GM23338 (cell line): ENCODE results near the gene FBXW11. TPM values are rescaled to one million over a fixed set of nuclear protein-coding genes. Genes with fewer than 3 reads are reported as not detected.

Experiments
- ATAC-seq: fragments of 200-7000 bp; cut with Tn5 transposase; 3 replicates; pipeline ENCODE4 v1.9.1; 2020
- DNase-seq: peaks from one replicate; pipeline ENCODE4 v3.0.0-alpha.2; 2015; ENCODE audit warnings: low spot score
- H2AFZ ChIP-seq: fragments of 200-600 bp; sonication (generic); 2 replicates; pipeline ENCODE4 v1.8.0; 2016; ENCODE audit warnings: antibody characterized with exemption, mild to moderate bottlenecking, moderate library complexity
- H3F3A ChIP-seq: fragments of 200-600 bp; sonication (generic); replicated peaks from 2 replicates; pipeline ENCODE4 v1.8.0; 2017; ENCODE audit warnings: antibody characterized with exemption, mixed run types, low read depth
- H3K27ac ChIP-seq: fragments of 200-600 bp; sonication (generic); 2 replicates; pipeline ENCODE4 v1.6.1; 2016; ENCODE audit warnings: low read depth
- H3K27me3 ChIP-seq: fragments of 200-600 bp; sonication (generic); 2 replicates; pipeline ENCODE4 v1.8.0; 2016; ENCODE audit warnings: mild to moderate bottlenecking, mixed run types, moderate library complexity; ENCODE audit not compliant: insufficient read depth
- H3K36me3 ChIP-seq: fragments of 200-600 bp; sonication (generic); 2 replicates; pipeline ENCODE4 v1.8.0; 2016; ENCODE audit warnings: mild to moderate bottlenecking; ENCODE audit not compliant: insufficient read depth
- H3K4me1 ChIP-seq: fragments of 200-600 bp; sonication (generic); 2 replicates; pipeline ENCODE4 v1.8.0; 2016; ENCODE audit warnings: mild to moderate bottlenecking, moderate library complexity; ENCODE audit not compliant: insufficient read depth
- H3K4me2 ChIP-seq: fragments of 200-600 bp; sonication (generic); 2 replicates; pipeline ENCODE4 v1.7.1; 2017; ENCODE audit warnings: mixed run types
- H3K4me3 ChIP-seq: fragments of 200-600 bp; sonication (generic); 2 replicates; pipeline ENCODE4 v1.6.1; 2016; ENCODE audit warnings: mixed run types
- H3K79me2 ChIP-seq: fragments of 200-600 bp; sonication (generic); replicated peaks from 2 replicates; pipeline ENCODE4 v1.8.0; 2017; ENCODE audit warnings: mild to moderate bottlenecking; ENCODE audit not compliant: insufficient read depth
- H3K9me2 ChIP-seq: fragments of 200-600 bp; sonication (generic); 2 replicates; pipeline ENCODE4 v1.8.0; 2017; ENCODE audit not compliant: insufficient read depth
- H4K20me1 ChIP-seq: fragments of 200-600 bp; sonication (generic); replicated peaks from 2 replicates; pipeline ENCODE4 v1.8.0; 2017; ENCODE audit warnings: mild to moderate bottlenecking; ENCODE audit not compliant: insufficient read depth
- H3K27ac Mint-ChIP-seq: 2 replicates; pipeline ENCODE4 v1.8.0; 2020; ENCODE audit warnings: inconsistent platforms, mild to moderate bottlenecking, moderate library complexity, mixed read lengths
- H3K27me3 Mint-ChIP-seq: 3 replicates; pipeline ENCODE4 v1.8.0; 2022; ENCODE audit warnings: low read depth, mild to moderate bottlenecking, moderate library complexity, mixed read lengths, inconsistent platforms; ENCODE audit not compliant: insufficient read depth, poor library complexity
- H3K36me3 Mint-ChIP-seq: 3 replicates; pipeline ENCODE4 v1.8.0; 2021; ENCODE audit warnings: low read depth, mild to moderate bottlenecking, inconsistent platforms, moderate library complexity, mixed read lengths
- H3K4me1 Mint-ChIP-seq: 3 replicates; pipeline ENCODE4 v1.8.0; 2020; ENCODE audit warnings: mild to moderate bottlenecking, inconsistent platforms, mixed read lengths
- H3K4me3 Mint-ChIP-seq: 3 replicates; pipeline ENCODE4 v1.8.0; 2021; ENCODE audit warnings: moderate library complexity, mild to moderate bottlenecking, inconsistent platforms, mixed read lengths
- H3K9me3 Mint-ChIP-seq: 3 replicates; pipeline ENCODE4 v1.8.0; 2020; ENCODE audit warnings: moderate library complexity, mild to moderate bottlenecking, inconsistent platforms, mixed read lengths
- CREB1 ChIP-seq: fragments of 250-450 bp; sonication (Bioruptor Pico); IDR thresholded peaks from 2 replicates; pipeline ENCODE4 v1.5.0; 2020; ENCODE audit warnings: low read depth, mild to moderate bottlenecking, moderate library complexity
- EZH2 ChIP-seq: fragments of 200-600 bp; sonication (generic); IDR thresholded peaks from one replicate; pipeline ENCODE4 v1.8.0; 2017; ENCODE audit warnings: antibody characterized with exemption, mild to moderate bottlenecking, low read depth; ENCODE audit not compliant: unreplicated experiment
- EZH2phosphoT487 ChIP-seq: fragments of 200-600 bp; sonication (generic); IDR thresholded peaks from one replicate; pipeline ENCODE4 v1.8.1; 2018; ENCODE audit warnings: antibody characterized with exemption; ENCODE audit not compliant: unreplicated experiment
- JUNB ChIP-seq: IDR thresholded peaks from one replicate; pipeline ENCODE4 v1.6.1; 2016; ENCODE audit warnings: antibody characterized with exemption; ENCODE audit not compliant: unreplicated experiment
- NANOG ChIP-seq: IDR thresholded peaks from 2 replicates; pipeline ENCODE4 v1.6.1; 2016; ENCODE audit warnings: antibody characterized with exemption, borderline replicate concordance
- POLR2AphosphoS5 ChIP-seq: IDR thresholded peaks from 2 replicates; pipeline ENCODE4 v1.6.1; 2016; ENCODE audit warnings: antibody characterized with exemption, low read depth
- STAT1 ChIP-seq: IDR thresholded peaks from one replicate; pipeline ENCODE4 v1.6.1; 2016; ENCODE audit warnings: antibody characterized with exemption; ENCODE audit not compliant: unreplicated experiment
- ZNF114 ChIP-seq: fragments of 250-450 bp; sonication (Bioruptor Pico); IDR thresholded peaks from 2 replicates; pipeline ENCODE4 v1.5.0; 2020; ENCODE audit warnings: mild to moderate bottlenecking, moderate library complexity
- ZNF331 ChIP-seq: fragments of 250-450 bp; sonication (Bioruptor Pico); IDR thresholded peaks from 2 replicates; pipeline ENCODE4 v1.5.0; 2020; ENCODE audit warnings: low read depth, mild to moderate bottlenecking, moderate library complexity
- polyA plus RNA-seq: library from polyadenylated mRNA; unstranded; fragments of >200 nt; fragmentation: Nextera tagmentation; extraction: Ambion mirVana; gene quantifications from 2 replicates; pipeline ENCODE4 v1.2.1, GENCODE V29; 2016
- total RNA-seq: library from RNA; depleted of rRNA; stranded (reverse); fragments of >200 nt; shearing (Covaris generic); gene quantifications from 2 replicates; pipeline ENCODE4 v1.2.3, GENCODE V29; 2014
- TF ChIP-seq, protein P1 (sequence below), 2 experiments: fragments of 200-600 bp in 1 of 2; sonication (generic) in 1 of 2; conservative IDR thresholded peaks; 2 replicates each; pipeline versions ENCODE4 v1.5.1 to v1.6.1; 2016 to 2017; ENCODE audit warnings: antibody characterized with exemption in 2 of 2, low read depth in 2 of 2, mild to moderate bottlenecking in 2 of 2, moderate library complexity in 1 of 2
- TF ChIP-seq, protein P2 (sequence below): IDR thresholded peaks from 2 replicates; pipeline ENCODE4 v1.6.1; 2016; ENCODE audit warnings: antibody characterized with exemption
- TF ChIP-seq, protein P3 (sequence below): fragments of 250-450 bp; sonication (Bioruptor Pico); IDR thresholded peaks from 2 replicates; pipeline ENCODE4 v1.5.0; 2020; ENCODE audit warnings: mild to moderate bottlenecking, moderate library complexity
- TF ChIP-seq, protein P4 (sequence below): IDR thresholded peaks from one replicate; pipeline ENCODE4 v1.6.1; 2018; ENCODE audit warnings: antibody characterized with exemption; ENCODE audit not compliant: unreplicated experiment

Gene FBXW11
- total and polyA plus RNA-seq, 2 experiments from 2014 or later: 45.0 to 88.0 TPM

DNA sequence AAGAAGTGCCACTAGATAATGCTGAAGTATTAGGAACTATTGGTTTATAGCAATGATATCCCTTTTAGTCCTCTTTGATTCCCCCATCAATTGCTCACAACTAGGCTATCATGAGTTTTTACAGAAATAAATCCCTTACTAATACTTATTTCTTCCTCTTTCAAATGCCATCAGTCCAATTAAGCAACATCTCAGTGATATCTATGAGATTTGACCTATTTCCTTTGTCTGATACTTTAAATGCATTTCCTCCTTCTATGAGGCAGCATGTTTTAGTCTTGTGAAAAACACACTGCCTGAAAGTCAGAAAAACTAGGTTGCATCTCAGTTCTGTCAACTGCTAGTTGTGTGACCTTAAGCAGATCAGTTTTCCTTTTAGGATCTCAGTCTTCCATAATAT lies 101.6 kb downstream of the FBXW11 start:
- Mint-ChIP-seq H3K4me3 (no peak overlapping the region), H3K9me3 (no peaks in the 10 kb centered on the region), H3K27ac (no peak overlapping the region), H3K27me3 (peaks cover 5% of the 10 kb centered on the region), H3K4me1 (peaks cover 26% of the 10 kb centered on the region), H3K36me3 (peaks cover 4% of the 10 kb centered on the region; the same call in 1 of the 3 replicates)
- H3K4me2 ChIP-seq: no peak overlapping the region
- no peak overlapping the region for H2AFZ ChIP-seq
- no peak for TF ChIP-seq EZH2
- TF ChIP-seq JUNB: no peak
- TF ChIP-seq, protein P1, sequence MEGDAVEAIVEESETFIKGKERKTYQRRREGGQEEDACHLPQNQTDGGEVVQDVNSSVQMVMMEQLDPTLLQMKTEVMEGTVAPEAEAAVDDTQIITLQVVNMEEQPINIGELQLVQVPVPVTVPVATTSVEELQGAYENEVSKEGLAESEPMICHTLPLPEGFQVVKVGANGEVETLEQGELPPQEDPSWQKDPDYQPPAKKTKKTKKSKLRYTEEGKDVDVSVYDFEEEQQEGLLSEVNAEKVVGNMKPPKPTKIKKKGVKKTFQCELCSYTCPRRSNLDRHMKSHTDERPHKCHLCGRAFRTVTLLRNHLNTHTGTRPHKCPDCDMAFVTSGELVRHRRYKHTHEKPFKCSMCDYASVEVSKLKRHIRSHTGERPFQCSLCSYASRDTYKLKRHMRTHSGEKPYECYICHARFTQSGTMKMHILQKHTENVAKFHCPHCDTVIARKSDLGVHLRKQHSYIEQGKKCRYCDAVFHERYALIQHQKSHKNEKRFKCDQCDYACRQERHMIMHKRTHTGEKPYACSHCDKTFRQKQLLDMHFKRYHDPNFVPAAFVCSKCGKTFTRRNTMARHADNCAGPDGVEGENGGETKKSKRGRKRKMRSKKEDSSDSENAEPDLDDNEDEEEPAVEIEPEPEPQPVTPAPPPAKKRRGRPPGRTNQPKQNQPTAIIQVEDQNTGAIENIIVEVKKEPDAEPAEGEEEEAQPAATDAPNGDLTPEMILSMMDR (conservative IDR thresholded peaks at IDR 0.05; ENCODE audit: low read depth in 2 of 2): no peak
- no peak for TF ChIP-seq STAT1
- no peak for TF ChIP-seq NANOG
- TF ChIP-seq, protein P2, sequence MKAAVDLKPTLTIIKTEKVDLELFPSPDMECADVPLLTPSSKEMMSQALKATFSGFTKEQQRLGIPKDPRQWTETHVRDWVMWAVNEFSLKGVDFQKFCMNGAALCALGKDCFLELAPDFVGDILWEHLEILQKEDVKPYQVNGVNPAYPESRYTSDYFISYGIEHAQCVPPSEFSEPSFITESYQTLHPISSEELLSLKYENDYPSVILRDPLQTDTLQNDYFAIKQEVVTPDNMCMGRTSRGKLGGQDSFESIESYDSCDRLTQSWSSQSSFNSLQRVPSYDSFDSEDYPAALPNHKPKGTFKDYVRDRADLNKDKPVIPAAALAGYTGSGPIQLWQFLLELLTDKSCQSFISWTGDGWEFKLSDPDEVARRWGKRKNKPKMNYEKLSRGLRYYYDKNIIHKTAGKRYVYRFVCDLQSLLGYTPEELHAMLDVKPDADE: no peak
- TF ChIP-seq CREB1: no peak
- no peak for TF ChIP-seq EZH2phosphoT487
- TF ChIP-seq ZNF331 (CRISPR knock-in tag): no peak
- TF ChIP-seq ZNF114 (CRISPR knock-in tag): no peak
- TF ChIP-seq, protein P3, sequence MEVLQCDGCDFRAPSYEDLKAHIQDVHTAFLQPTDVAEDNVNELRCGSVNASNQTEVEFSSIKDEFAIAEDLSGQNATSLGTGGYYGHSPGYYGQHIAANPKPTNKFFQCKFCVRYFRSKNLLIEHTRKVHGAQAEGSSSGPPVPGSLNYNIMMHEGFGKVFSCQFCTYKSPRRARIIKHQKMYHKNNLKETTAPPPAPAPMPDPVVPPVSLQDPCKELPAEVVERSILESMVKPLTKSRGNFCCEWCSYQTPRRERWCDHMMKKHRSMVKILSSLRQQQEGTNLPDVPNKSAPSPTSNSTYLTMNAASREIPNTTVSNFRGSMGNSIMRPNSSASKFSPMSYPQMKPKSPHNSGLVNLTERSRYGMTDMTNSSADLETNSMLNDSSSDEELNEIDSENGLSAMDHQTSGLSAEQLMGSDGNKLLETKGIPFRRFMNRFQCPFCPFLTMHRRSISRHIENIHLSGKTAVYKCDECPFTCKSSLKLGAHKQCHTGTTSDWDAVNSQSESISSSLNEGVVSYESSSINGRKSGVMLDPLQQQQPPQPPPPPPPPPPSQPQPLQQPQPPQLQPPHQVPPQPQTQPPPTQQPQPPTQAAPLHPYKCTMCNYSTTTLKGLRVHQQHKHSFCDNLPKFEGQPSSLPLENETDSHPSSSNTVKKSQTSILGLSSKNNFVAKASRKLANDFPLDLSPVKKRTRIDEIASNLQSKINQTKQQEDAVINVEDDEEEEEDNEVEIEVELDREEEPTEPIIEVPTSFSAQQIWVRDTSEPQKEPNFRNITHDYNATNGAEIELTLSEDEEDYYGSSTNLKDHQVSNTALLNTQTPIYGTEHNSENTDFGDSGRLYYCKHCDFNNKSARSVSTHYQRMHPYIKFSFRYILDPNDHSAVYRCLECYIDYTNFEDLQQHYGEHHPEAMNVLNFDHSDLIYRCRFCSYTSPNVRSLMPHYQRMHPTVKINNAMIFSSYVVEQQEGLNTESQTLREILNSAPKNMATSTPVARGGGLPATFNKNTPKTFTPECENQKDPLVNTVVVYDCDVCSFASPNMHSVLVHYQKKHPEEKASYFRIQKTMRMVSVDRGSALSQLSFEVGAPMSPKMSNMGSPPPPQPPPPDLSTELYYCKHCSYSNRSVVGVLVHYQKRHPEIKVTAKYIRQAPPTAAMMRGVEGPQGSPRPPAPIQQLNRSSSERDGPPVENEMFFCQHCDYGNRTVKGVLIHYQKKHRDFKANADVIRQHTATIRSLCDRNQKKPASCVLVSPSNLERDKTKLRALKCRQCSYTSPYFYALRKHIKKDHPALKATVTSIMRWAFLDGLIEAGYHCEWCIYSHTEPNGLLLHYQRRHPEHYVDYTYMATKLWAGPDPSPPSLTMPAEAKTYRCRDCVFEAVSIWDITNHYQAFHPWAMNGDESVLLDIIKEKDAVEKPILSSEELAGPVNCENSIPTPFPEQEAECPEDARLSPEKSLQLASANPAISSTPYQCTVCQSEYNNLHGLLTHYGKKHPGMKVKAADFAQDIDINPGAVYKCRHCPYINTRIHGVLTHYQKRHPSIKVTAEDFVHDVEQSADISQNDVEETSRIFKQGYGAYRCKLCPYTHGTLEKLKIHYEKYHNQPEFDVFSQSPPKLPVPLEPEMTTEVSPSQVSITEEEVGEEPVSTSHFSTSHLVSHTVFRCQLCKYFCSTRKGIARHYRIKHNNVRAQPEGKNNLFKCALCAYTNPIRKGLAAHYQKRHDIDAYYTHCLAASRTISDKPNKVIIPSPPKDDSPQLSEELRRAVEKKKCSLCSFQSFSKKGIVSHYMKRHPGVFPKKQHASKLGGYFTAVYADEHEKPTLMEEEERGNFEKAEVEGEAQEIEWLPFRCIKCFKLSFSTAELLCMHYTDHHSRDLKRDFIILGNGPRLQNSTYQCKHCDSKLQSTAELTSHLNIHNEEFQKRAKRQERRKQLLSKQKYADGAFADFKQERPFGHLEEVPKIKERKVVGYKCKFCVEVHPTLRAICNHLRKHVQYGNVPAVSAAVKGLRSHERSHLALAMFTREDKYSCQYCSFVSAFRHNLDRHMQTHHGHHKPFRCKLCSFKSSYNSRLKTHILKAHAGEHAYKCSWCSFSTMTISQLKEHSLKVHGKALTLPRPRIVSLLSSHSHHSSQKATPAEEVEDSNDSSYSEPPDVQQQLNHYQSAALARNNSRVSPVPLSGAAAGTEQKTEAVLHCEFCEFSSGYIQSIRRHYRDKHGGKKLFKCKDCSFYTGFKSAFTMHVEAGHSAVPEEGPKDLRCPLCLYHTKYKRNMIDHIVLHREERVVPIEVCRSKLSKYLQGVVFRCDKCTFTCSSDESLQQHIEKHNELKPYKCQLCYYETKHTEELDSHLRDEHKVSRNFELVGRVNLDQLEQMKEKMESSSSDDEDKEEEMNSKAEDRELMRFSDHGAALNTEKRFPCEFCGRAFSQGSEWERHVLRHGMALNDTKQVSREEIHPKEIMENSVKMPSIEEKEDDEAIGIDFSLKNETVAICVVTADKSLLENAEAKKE: no peak
- TF ChIP-seq, protein P4, sequence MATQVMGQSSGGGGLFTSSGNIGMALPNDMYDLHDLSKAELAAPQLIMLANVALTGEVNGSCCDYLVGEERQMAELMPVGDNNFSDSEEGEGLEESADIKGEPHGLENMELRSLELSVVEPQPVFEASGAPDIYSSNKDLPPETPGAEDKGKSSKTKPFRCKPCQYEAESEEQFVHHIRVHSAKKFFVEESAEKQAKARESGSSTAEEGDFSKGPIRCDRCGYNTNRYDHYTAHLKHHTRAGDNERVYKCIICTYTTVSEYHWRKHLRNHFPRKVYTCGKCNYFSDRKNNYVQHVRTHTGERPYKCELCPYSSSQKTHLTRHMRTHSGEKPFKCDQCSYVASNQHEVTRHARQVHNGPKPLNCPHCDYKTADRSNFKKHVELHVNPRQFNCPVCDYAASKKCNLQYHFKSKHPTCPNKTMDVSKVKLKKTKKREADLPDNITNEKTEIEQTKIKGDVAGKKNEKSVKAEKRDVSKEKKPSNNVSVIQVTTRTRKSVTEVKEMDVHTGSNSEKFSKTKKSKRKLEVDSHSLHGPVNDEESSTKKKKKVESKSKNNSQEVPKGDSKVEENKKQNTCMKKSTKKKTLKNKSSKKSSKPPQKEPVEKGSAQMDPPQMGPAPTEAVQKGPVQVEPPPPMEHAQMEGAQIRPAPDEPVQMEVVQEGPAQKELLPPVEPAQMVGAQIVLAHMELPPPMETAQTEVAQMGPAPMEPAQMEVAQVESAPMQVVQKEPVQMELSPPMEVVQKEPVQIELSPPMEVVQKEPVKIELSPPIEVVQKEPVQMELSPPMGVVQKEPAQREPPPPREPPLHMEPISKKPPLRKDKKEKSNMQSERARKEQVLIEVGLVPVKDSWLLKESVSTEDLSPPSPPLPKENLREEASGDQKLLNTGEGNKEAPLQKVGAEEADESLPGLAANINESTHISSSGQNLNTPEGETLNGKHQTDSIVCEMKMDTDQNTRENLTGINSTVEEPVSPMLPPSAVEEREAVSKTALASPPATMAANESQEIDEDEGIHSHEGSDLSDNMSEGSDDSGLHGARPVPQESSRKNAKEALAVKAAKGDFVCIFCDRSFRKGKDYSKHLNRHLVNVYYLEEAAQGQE: no peak
- TF ChIP-seq POLR2AphosphoS5: no peak
- no peak for ATAC-seq
- H3K36me3 ChIP-seq: no peaks in the 10 kb centered on the region
- H3K4me1 ChIP-seq: peaks cover 24% of the 10 kb centered on the region
- H3K9me2 ChIP-seq: no peaks in the 10 kb centered on the region
- H3K79me2 ChIP-seq: peaks cover 88% of the 10 kb centered on the region
- no peak overlapping the region for H3K4me3 ChIP-seq
- peaks cover 5% of the 10 kb centered on the region; the same call in 1 of the 2 replicates for H3F3A ChIP-seq
- peaks cover 55% of the 10 kb centered on the region for H4K20me1 ChIP-seq
- no peak overlapping the region for H3K27ac ChIP-seq
- no peak for DNase-seq
- no peaks in the 10 kb centered on the region for H3K27me3 ChIP-seq
